ENCODE measurements around the gene TRPM7.
"Not testable (repeated sequence)": the region's sequence is repeated elsewhere in the genome, so short reads cannot be mapped to it uniquely, and the experiment has no call there.

Gene TRPM7

GRCh38 chr15:50573842-50574241 is 112.8 kb downstream of the TRPM7 start:
- not testable (repeated sequence) for DNase-seq (ENCODE audit: low read depth)

DNA sequence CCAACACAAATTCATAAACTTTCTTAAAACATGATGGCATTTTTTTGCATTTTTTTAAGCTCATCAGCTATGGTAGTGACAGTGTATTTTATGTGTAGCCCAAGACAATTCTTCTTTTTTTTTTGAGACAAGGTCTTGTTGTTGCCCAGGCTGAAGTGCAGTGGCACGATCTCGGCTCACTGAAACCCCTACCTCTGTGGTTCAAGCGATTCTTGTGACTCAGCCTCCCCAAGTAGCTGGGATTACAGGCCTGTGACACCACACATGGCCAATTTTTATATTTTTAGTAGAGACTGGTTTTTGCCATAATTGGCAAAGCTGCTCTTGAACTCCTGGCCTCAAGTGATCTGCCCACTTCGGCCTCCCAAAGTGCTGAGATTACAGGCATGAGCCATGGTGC is 122.8 kb downstream of the TRPM7 start:
- DNase-seq (ENCODE audit: low read depth): no peak

DNA sequence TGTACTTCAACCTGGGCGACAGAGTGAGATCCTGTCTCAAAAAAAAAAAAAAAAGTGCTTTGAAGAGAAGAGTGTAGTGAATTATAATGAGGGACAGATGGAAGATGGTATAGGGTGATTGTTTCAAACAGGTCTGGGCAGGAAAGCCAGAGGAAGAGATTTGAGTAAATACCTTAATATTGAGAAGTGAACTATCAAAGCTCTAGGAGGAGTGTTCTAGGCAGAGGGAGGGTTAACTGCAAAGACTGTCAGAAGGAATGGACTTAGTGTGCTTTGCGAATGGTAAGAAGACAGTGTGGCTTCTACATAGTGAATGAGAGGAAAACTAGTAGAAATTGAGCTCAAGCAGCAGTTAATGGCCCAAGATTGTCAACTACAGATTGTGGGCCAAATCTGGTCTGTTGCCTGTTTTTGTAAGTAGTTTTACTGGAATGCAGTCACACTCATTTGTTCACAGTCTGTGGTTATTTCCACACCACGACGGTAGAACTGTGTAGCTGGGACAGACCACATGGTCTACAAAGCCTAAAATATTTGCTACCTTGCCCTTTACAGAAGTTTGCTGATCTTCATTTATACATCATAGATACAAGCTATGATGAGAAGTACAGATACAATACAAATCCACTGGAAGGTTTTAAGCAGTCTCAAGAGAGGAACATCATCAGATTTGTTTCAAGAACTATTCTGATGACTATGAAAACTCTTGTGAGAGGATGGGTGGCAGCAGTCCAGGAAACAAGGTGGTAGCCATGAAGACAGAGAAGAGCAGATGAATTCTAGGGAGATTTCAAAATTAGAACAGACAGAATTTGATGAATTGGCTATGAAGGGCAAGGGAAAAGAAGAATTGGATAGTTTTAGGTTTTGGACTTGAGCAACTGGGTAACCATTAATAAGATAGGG is 123.6 kb downstream of the TRPM7 start:
- DNase-seq (ENCODE audit: low read depth): no peak

DNA sequence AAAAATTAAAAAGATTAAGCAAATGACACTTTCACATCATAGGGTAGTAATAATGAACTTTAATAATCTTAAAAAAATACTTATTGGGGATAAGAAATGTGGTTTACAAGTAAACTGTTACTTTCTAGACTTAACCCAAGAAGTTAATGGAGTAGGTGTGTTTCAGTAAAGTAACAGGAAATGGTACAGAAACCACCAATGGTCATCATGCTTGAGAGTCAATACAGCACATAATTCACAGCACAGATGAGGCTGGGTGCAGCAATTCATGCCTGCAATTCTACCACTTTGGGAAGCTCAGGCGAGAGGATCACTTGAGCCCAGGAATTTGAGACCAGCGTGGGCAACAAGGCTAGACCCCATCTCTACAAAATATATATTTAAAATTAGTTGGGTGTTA is 128.6 kb downstream of the TRPM7 start:
- DNase-seq (ENCODE audit: low read depth): no peak

- DNase-seq (ENCODE audit: low read depth): no peak
These were observed 129.8 kb downstream of the TRPM7 start for GRCh38 chr15:50556642-50557371.

GRCh38 chr15:50552238-50552637 is 134.4 kb downstream of the TRPM7 start:
- DNase-seq (ENCODE audit: low read depth): no peak

GRCh38 chr15:50549326-50549725 is 137.3 kb downstream of the TRPM7 start:
- DNase-seq (ENCODE audit: low read depth): no peak

GRCh38 chr15:50546566-50546965 is 140.0 kb downstream of the TRPM7 start, which contains the start of gene USP50:
Gene USP50, minus strand, starts transcription at chr15:50546666. Its CDS starts 141 bp downstream, at chr15:50546525.
- no peak for DNase-seq (ENCODE audit: low read depth)

GRCh38 chr15:50544368-50544767 is 142.2 kb downstream of the TRPM7 start:
- no peak for DNase-seq (ENCODE audit: low read depth)

DNA sequence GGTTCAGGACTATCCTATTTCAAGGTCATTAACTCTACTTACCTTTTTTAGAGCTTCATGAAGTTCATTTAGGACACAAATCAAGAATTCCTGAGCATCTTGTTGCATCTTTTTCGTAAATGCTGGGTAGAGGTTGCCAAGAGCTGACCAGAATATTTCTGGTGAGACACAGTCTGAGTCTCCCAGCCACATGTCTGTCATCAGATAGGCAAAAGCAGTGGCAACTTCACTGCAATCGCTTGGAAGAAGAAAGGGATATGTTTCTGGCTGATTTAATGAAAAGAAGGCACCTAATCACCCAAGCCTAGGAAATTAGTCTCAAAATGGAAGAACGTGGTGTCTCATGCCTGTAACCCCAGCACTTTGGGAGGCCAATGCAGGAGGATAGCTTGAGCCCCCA is 143.0 kb downstream of the TRPM7 start:
- DNase-seq (ENCODE audit: low read depth): no peak

GRCh38 chr15:50542887-50543210 is 143.7 kb downstream of the TRPM7 start:
- DNase-seq (ENCODE audit: low read depth): no peak

GRCh38 chr15:50531766-50532165 is 154.8 kb downstream of the TRPM7 start:
- no peak for DNase-seq (ENCODE audit: low read depth)

- DNase-seq (ENCODE audit: low read depth): no peak
These were observed 155.4 kb downstream of the TRPM7 start for GRCh38 chr15:50531163-50531562.

- no peak for DNase-seq (ENCODE audit: low read depth)
These were observed 162.7 kb downstream of the TRPM7 start for GRCh38 chr15:50523851-50524251.

DNA sequence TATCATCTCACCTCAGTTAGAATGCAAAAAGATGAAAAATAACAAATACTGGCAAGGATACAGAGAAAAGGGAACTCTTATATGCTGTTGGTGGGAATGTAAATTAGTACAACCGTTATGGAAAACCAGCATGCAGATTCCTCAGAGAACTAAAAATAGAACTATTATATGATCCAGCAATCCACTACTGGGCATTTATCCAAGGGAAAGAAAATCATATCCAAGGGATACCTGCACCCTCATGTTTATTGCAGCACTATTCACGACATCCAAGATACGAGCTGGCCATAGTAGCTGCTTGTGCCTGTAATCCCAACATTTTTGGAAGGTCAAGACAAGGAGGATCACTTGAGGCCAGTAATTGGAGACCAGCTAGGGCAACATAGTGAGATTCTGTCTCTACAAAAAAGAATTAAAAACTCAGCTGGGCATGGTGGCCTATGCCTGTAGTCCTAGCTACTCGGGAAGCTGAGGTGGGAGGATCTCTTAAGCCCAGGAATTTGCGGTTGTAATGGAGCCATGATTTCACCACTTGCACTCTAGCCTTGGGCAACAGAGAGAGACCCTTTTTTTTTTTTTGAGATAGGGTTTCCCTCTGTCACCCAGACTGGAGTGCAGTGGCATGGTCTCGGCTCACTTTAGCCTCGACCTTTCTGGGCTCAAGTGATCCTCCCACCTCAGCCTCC is 166.7 kb downstream of the TRPM7 start:
- DNase-seq (ENCODE audit: low read depth): no peak

GRCh38 chr15:50513001-50513400 is 173.6 kb downstream of the TRPM7 start:
- no peak for DNase-seq (ENCODE audit: low read depth)
